Measurements from ENCODE around the gene FBN2.

The FBN2 gene

DNA sequence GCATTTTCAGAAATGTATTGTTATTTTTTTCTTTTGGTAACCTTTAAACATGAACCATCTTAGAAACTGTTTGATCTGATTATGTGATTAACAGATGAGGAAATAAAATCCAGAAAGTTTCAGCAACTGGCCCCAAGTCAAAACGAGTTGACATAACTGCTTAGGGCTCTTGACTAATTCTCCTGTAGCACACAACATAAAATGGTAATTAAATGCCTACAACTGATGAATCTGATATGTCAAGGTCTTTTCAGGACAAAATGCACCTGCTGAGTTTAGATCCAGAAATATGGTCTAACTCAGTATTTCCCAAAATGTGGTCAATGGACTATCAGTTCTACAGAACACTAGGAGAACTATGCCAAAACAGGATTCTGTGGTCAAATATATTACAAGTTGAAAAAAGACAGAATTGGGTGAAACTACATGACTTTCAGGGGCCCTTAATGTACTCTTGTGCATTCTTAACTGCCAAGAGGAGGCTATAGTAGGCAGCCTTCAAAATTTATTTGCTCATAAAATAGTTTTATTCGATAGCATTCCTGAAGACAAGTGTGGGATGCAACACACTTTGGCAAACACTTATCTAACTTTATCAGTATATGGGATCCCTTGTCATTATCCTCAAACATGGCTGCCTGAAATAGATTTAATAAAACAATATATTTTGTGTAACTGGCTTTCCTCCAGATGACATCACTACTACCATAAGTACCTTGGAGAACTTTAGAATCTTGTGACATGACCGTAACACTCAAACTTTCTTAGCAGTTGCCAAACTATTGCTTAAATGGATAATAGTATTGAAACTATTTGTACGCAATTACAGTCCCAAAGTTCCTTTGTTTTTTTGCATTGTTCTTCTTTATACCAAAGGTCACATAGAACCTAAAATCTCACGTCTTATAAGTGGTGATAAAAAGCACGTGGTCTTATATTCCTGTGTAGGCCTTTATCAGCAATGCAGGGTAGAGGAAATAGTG is 59.4 kb downstream of the FBN2 start:
- no peak for TF ChIP-seq ZFX (IDR thresholded peaks at IDR 0.05)
- TF ChIP-seq, protein P1, sequence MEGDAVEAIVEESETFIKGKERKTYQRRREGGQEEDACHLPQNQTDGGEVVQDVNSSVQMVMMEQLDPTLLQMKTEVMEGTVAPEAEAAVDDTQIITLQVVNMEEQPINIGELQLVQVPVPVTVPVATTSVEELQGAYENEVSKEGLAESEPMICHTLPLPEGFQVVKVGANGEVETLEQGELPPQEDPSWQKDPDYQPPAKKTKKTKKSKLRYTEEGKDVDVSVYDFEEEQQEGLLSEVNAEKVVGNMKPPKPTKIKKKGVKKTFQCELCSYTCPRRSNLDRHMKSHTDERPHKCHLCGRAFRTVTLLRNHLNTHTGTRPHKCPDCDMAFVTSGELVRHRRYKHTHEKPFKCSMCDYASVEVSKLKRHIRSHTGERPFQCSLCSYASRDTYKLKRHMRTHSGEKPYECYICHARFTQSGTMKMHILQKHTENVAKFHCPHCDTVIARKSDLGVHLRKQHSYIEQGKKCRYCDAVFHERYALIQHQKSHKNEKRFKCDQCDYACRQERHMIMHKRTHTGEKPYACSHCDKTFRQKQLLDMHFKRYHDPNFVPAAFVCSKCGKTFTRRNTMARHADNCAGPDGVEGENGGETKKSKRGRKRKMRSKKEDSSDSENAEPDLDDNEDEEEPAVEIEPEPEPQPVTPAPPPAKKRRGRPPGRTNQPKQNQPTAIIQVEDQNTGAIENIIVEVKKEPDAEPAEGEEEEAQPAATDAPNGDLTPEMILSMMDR (conservative IDR thresholded peaks at IDR 0.05) = no peak

DNA sequence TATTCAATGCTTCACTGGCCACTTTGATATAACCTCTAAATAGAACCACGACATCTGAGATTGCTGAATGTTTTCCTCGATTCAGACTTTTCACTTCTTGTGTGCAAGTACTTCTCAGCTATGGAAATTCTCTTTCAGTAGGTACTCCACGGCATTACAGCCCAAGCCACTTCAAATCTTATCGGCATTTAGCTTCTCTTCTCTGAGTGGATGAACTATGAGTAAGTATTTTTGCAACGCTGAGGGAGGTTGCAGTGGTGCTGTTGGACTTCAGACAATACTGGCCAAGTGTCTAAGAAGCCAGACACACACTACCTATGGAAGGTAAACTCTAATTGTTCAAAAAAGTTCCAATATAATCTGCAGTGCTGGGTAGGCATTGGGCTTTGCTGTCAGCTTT is 60.1 kb downstream of the FBN2 start:
- H3K27ac ChIP-seq = no peak overlapping the region
- TF ChIP-seq ZFX (IDR thresholded peaks at IDR 0.05) = no peak
- TF ChIP-seq, protein P1 (conservative IDR thresholded peaks at IDR 0.05) = no peak

More for the DNA sequence above, 59.4 kb downstream of the FBN2 start:
- H3K27ac ChIP-seq = no peak overlapping the region

- TF ChIP-seq ZFX (IDR thresholded peaks at IDR 0.05) = no peak
- TF ChIP-seq, protein P1 (conservative IDR thresholded peaks at IDR 0.05) = no peak
- H3K27ac ChIP-seq = no peak overlapping the region
Observed at GRCh38 chr5:128475693-128476092, 62.4 kb downstream of the FBN2 start.

GRCh38 chr5:128472919-128473318 is 65.1 kb downstream of the FBN2 start:
- no peak overlapping the region for H3K27ac ChIP-seq
- TF ChIP-seq ZFX (IDR thresholded peaks at IDR 0.05) = no peak
- TF ChIP-seq, protein P1 (conservative IDR thresholded peaks at IDR 0.05) = no peak

DNA sequence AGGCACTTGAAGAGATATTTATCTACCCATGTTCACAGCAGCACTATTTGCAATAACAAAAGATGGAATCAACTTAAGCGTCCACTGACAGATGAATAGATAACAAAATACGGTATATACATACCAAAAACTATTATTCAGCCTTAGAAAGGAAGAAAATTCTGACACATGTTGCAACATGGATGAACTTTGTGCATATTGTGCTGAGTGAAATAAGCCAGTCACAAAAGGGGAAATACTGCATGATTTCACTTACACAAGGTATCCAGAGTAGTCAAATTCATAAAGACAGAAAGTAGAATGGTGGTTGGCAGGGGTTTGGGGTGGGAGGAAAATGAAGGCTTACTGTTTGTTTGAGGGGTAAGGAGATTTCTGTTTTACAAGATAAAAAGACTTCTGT is 66.0 kb downstream of the FBN2 start:
- no peak overlapping the region for H3K27ac ChIP-seq
- no peak for TF ChIP-seq ZFX (IDR thresholded peaks at IDR 0.05)
- TF ChIP-seq, protein P1 (conservative IDR thresholded peaks at IDR 0.05) = no peak

GRCh38 chr5:128470663-128471062 is 67.4 kb downstream of the FBN2 start:
- H3K27ac ChIP-seq = no peak overlapping the region
- TF ChIP-seq, protein P1 (conservative IDR thresholded peaks at IDR 0.05) = no peak
- TF ChIP-seq ZFX (IDR thresholded peaks at IDR 0.05) = no peak

- no peak for TF ChIP-seq ZFX (IDR thresholded peaks at IDR 0.05)
- TF ChIP-seq, protein P1 (conservative IDR thresholded peaks at IDR 0.05) = no peak
Observed at GRCh38 chr5:128469912-128470311, 68.1 kb downstream of the FBN2 start.

More at GRCh38 chr5:128469912-128470311, 68.1 kb downstream of the FBN2 start:
- no peak overlapping the region for H3K27ac ChIP-seq

Data from C4-2B (cell line).